Vagina (tissue), 2 donors: ENCODE results near the gene MDFIC.

ENCODE experiments used
- CTCF ChIP-seq, 3 experiments: fragments of 450-650 bp in 2 of 3; fragments of 200-600 bp in 1 of 3; sonication (generic) in 1 of 3; IDR thresholded peaks; one replicate each; pipeline ENCODE4 v1.5.1; 2017 to 2019; ENCODE audit warnings: antibody characterized with exemption in 3 of 3, mild to moderate bottlenecking in 2 of 3, moderate library complexity in 2 of 3
- POLR2A ChIP-seq, 2 donors: fragments of 450-650 bp; IDR thresholded peaks; one replicate each; pipeline ENCODE4 v1.6.1; 2017; ENCODE audit warnings: antibody characterized with exemption in 2 of 2, mild to moderate bottlenecking in 2 of 2, moderate library complexity in 2 of 2
- POLR2AphosphoS5 ChIP-seq, 2 donors: sonication (generic); formaldehyde crosslinking; IDR thresholded peaks; one replicate each; pipeline ENCODE4 v1.9.0; 2017; ENCODE audit warnings: antibody characterized with exemption in 2 of 2, mild to moderate bottlenecking in 2 of 2, low read depth in 1 of 2; ENCODE audit not compliant: insufficient read depth in 1 of 2

GRCh38 chr7:114949231-114949630, 27.3 kb downstream of the MDFIC start:
- TF ChIP-seq POLR2AphosphoS5 (IDR thresholded peaks at IDR 0.05; ENCODE audit: insufficient read depth in 1 of 2, low read depth in 1 of 2) (no peak), CTCF (IDR thresholded peaks at IDR 0.05) (no peak), POLR2A (IDR thresholded peaks at IDR 0.05) (no peak)
